Mesenchymal stem cell (in vitro differentiated cells and primary cell): ENCODE measurements around the gene S100G.

Source experiments
- DNase-seq: peaks from one replicate; pipeline ENCODE4 v3.0.0-alpha.2; 2013
- H2AFZ ChIP-seq: one replicate; pipeline ENCODE4 v1.6.1; 2013; ENCODE audit warnings: low read depth, mild to moderate bottlenecking, control low read depth, inconsistent platforms, low read length, moderate library complexity
- H2AK5ac ChIP-seq: 2 replicates; pipeline ENCODE4 v1.6.1; 2013; ENCODE audit warnings: low read length, moderate library complexity, mild to moderate bottlenecking, inconsistent platforms; ENCODE audit not compliant: severe bottlenecking
- H2BK120ac ChIP-seq: one replicate; pipeline ENCODE4 v1.6.1; 2013; ENCODE audit warnings: low read depth, mild to moderate bottlenecking, inconsistent platforms, low read length, moderate library complexity
- H2BK12ac ChIP-seq, 2 experiments: one replicate each; pipeline ENCODE4 v1.6.1; 2013; ENCODE audit warnings: inconsistent platforms in 2 of 2, low read length in 2 of 2, mild to moderate bottlenecking in 2 of 2, moderate library complexity in 2 of 2, control low read depth in 1 of 2
- H2BK15ac ChIP-seq: one replicate; pipeline ENCODE4 v1.6.1; 2013; ENCODE audit warnings: mild to moderate bottlenecking, low read depth, inconsistent platforms; ENCODE audit not compliant: poor library complexity, severe bottlenecking
- H2BK5ac ChIP-seq: 2 replicates; pipeline ENCODE4 v1.6.1; 2013; ENCODE audit warnings: low read depth, mild to moderate bottlenecking, low read length, control low read depth, inconsistent platforms; ENCODE audit not compliant: poor library complexity, severe bottlenecking
- H3K14ac ChIP-seq, 2 experiments: one replicate each; pipeline ENCODE4 v1.6.1; 2013; ENCODE audit warnings: inconsistent platforms in 2 of 2, low read length in 2 of 2, control low read depth in 1 of 2, mild to moderate bottlenecking in 1 of 2, moderate library complexity in 1 of 2
- H3K18ac ChIP-seq, 2 experiments: one replicate each; pipeline ENCODE4 v1.6.1; 2013; ENCODE audit warnings: inconsistent platforms in 2 of 2, low read length in 2 of 2, control low read depth in 1 of 2, low read depth in 1 of 2, mild to moderate bottlenecking in 1 of 2
- H3K23ac ChIP-seq, 2 experiments: one replicate each; pipeline ENCODE4 v1.6.1; 2013; ENCODE audit warnings: inconsistent platforms in 2 of 2, low read length in 2 of 2, mild to moderate bottlenecking in 2 of 2, moderate library complexity in 2 of 2, control low read depth in 1 of 2
- H3K27ac ChIP-seq: 2 replicates; pipeline ENCODE4 v1.5.1; 2013; ENCODE audit warnings: mild to moderate bottlenecking, moderate library complexity, low read length, control low read depth, inconsistent platforms; ENCODE audit not compliant: poor library complexity, severe bottlenecking
- H3K27me3 ChIP-seq, 2 experiments: 2 replicates each; pipeline versions ENCODE4 v1.6.1 to v1.7.0; 2013; ENCODE audit warnings: low read length in 2 of 2, mild to moderate bottlenecking in 2 of 2, moderate library complexity in 2 of 2, control low read depth in 1 of 2, inconsistent platforms in 1 of 2; ENCODE audit not compliant: control insufficient read depth in 1 of 2, insufficient read depth in 1 of 2
- H3K36me3 ChIP-seq, 2 experiments: 2 replicates each; pipeline versions ENCODE4 v1.6.1 to v1.7.0; 2013; ENCODE audit warnings: low read length in 2 of 2, control low read depth in 1 of 2, inconsistent platforms in 1 of 2, low read depth in 1 of 2, mild to moderate bottlenecking in 1 of 2; ENCODE audit not compliant: insufficient read depth in 2 of 2, control insufficient read depth in 1 of 2
- H3K4ac ChIP-seq, 2 experiments: one replicate each; pipeline ENCODE4 v1.6.1; 2013; ENCODE audit warnings: inconsistent platforms in 2 of 2, low read length in 2 of 2, mild to moderate bottlenecking in 2 of 2, moderate library complexity in 2 of 2, control low read depth in 1 of 2, low read depth in 1 of 2
- H3K4me1 ChIP-seq: 2 replicates; pipeline ENCODE4 v1.6.1; 2013; ENCODE audit warnings: low read depth, low read length, control low read depth; ENCODE audit not compliant: control insufficient read depth, insufficient read depth
- H3K4me2 ChIP-seq: 2 replicates; pipeline ENCODE4 v1.6.1; 2013; ENCODE audit warnings: low read length, mild to moderate bottlenecking, inconsistent platforms; ENCODE audit not compliant: poor library complexity, severe bottlenecking
- H3K4me3 ChIP-seq, 2 experiments: 2 replicates each; pipeline versions ENCODE4 v1.5.1 to v1.7.0; 2013; ENCODE audit warnings: low read length in 2 of 2, mild to moderate bottlenecking in 2 of 2, control low read depth in 1 of 2, low read depth in 1 of 2; ENCODE audit not compliant: insufficient read depth in 1 of 2
- H3K79me1 ChIP-seq: replicated peaks from 2 replicates; pipeline ENCODE4 v1.6.1; 2013; ENCODE audit warnings: mild to moderate bottlenecking, control low read depth, low read length, inconsistent platforms; ENCODE audit not compliant: poor library complexity, severe bottlenecking
- H3K9ac ChIP-seq: 2 replicates; pipeline ENCODE4 v1.7.0; 2013; ENCODE audit warnings: mild to moderate bottlenecking, low read length, moderate library complexity
- H3K9me3 ChIP-seq: 2 replicates; pipeline ENCODE4 v1.7.0; 2013; ENCODE audit warnings: mild to moderate bottlenecking, low read length; ENCODE audit not compliant: control insufficient read depth
- H4K8ac ChIP-seq: one replicate; pipeline ENCODE4 v1.6.1; 2013; ENCODE audit warnings: inconsistent platforms, mild to moderate bottlenecking, low read length, moderate library complexity
- H4K91ac ChIP-seq: one replicate; pipeline ENCODE4 v1.6.1; 2013; ENCODE audit warnings: mild to moderate bottlenecking, low read length, inconsistent platforms
- WGBS: methylation state at CpG from one replicate; pipeline ENCODE4 v1.1.7; 2013; ENCODE audit warnings: mixed read lengths; 5-methylcytosine and 5-hydroxymethylcytosine counted together

Gene S100G

DNA sequence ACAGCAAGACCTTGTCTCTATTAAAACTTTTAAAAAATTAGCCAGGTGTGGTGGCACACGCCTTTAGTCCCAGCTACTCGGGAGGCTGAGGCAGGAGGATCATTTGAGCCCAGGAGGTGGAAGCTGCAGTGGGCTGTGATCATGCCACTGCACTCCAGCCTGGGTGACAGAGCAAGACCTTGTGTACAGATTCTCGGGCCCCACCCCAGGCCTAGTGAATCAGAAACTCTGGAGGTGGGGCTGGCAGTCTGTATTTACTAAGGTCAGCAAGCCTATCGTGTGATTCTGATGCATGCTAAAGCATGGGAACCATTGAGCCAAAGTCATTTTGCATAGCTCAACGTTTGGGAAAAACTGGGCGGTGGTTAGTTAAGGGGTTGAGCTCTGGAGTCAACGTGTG lies 3.5 kb downstream of the S100G start:
- 96% methylated on average over 6 of the region's 7 CpGs for WGBS
- Histone ChIP-seq H2AK5ac (no peak overlapping the region), H3K4me3 (no peak overlapping the region), H3K9ac (no peak overlapping the region), H3K14ac (no peak overlapping the region), H2BK12ac (no peak overlapping the region), H3K27me3 (peaks cover 0 to 16% of the 10 kb centered on the region in 2 experiments), H3K79me1 (no peaks in the 10 kb centered on the region), H4K91ac (no peak overlapping the region), H4K8ac (no peak overlapping the region), H2AFZ (no peak overlapping the region), H2BK15ac (no peak overlapping the region), H3K23ac (no peak overlapping the region), H3K18ac (no peak overlapping the region), H3K4ac (no peak overlapping the region), H2BK5ac (no peak overlapping the region), H3K4me2 (no peak overlapping the region), H3K27ac (no peak overlapping the region), H3K36me3 (no peaks in the 10 kb centered on the region), H3K4me1 (peaks cover 5% of the 10 kb centered on the region), H2BK120ac (no peak overlapping the region), H3K9me3 (no peaks in the 10 kb centered on the region)
- DNase-seq: no peak

- Histone ChIP-seq H2AK5ac (no peak overlapping the region), H3K14ac (no peak overlapping the region), H2AFZ (no peak overlapping the region), H3K36me3 (no peaks in the 10 kb centered on the region), H3K4me1 (peaks cover 5% of the 10 kb centered on the region), H3K23ac (no peak overlapping the region), H3K18ac (no peak overlapping the region), H2BK120ac (no peak overlapping the region), H3K9ac (no peak overlapping the region), H4K91ac (no peak overlapping the region), H2BK12ac (no peak overlapping the region), H3K79me1 (no peaks in the 10 kb centered on the region), H3K4me2 (no peak overlapping the region), H3K27me3 (peaks cover 0 to 15% of the 10 kb centered on the region in 2 experiments), H3K27ac (no peak overlapping the region), H2BK15ac (no peak overlapping the region), H4K8ac (no peak overlapping the region), H2BK5ac (no peak overlapping the region), H3K9me3 (no peaks in the 10 kb centered on the region), H3K4ac (no peak overlapping the region), H3K4me3 (no peak overlapping the region)
- 100% methylated on average over 3 of the region's 3 CpGs for WGBS
- no peak for DNase-seq
Observed at GRCh38 chrX:16654093-16654492, 4.1 kb downstream of the S100G start.

- Histone ChIP-seq H3K27ac (no peak overlapping the region), H3K9me3 (no peaks in the 10 kb centered on the region), H2BK15ac (no peak overlapping the region), H3K4me3 (no peak overlapping the region), H3K4me2 (no peak overlapping the region), H4K91ac (no peak overlapping the region), H2BK120ac (no peak overlapping the region), H2BK12ac (no peak overlapping the region), H2AK5ac (no peak overlapping the region), H2BK5ac (no peak overlapping the region), H3K14ac (no peak overlapping the region), H4K8ac (no peak overlapping the region), H2AFZ (no peak overlapping the region), H3K18ac (no peak overlapping the region), H3K27me3 (peaks cover 0 to 15% of the 10 kb centered on the region in 2 experiments), H3K36me3 (no peaks in the 10 kb centered on the region), H3K4me1 (peaks cover 8% of the 10 kb centered on the region), H3K9ac (no peak overlapping the region), H3K23ac (no peak overlapping the region), H3K4ac (no peak overlapping the region), H3K79me1 (peaks cover 2% of the 10 kb centered on the region)
- DNase-seq: peak; percentile 21
- no CpG with 5 or more reads among the region's 2 CpGs for whole genome bisulfite sequencing
Observed at GRCh38 chrX:16658284-16658683, 8.3 kb downstream of the S100G start.

- Histone ChIP-seq H3K27ac (no peak overlapping the region), H3K27me3 (peaks cover 0 to 15% of the 10 kb centered on the region in 2 experiments), H3K23ac (no peak overlapping the region), H3K79me1 (peaks cover 2% of the 10 kb centered on the region), H3K14ac (no peak overlapping the region), H2BK120ac (no peak overlapping the region), H3K4me1 (peaks cover 5% of the 10 kb centered on the region), H2BK12ac (no peak overlapping the region), H4K91ac (no peak overlapping the region), H3K9me3 (no peaks in the 10 kb centered on the region), H3K18ac (no peak overlapping the region), H3K4me3 (no peak overlapping the region), H3K36me3 (no peaks in the 10 kb centered on the region), H3K4me2 (no peak overlapping the region), H3K9ac (no peak overlapping the region), H2BK15ac (no peak overlapping the region), H2AK5ac (no peak overlapping the region), H4K8ac (no peak overlapping the region), H2AFZ (no peak overlapping the region), H2BK5ac (no peak overlapping the region), H3K4ac (no peak overlapping the region)
- no peak for DNase-seq
- no CpG with 5 or more reads among the region's 1 CpG for WGBS
Observed at GRCh38 chrX:16659321-16659720, 9.4 kb downstream of the S100G start.
